ENCODE measurements around the gene OR4F6. TPM values are rescaled to one million over a fixed set of nuclear protein-coding genes. Genes with fewer than 3 reads are reported as not detected.

Gene OR4F6
- total RNA-seq, 1 experiment from 2014 or later, result not detected

GRCh38 chr15:101795455-101795854 is 7.9 kb upstream of the OR4F6 start:
- peaks cover 0 to 4% of the 10 kb centered on the region in 2 experiments; a peak in 1 of 4 replicates for H3K4me1 Mint-ChIP-seq

More at GRCh38 chr15:101795455-101795854, 7.9 kb upstream of the OR4F6 start:
- no peaks in the 10 kb centered on the region for H3K23me2 ChIP-seq (ENCODE audit: insufficient read length, low read depth, low read length, poor library complexity, severe bottlenecking)
- H3K27ac Mint-ChIP-seq, result no peak overlapping the region
- H3T11ph ChIP-seq (ENCODE audit: low read length), result no peak overlapping the region
- H2BK5ac ChIP-seq (ENCODE audit: insufficient read length, low read length), result no peak overlapping the region
- no peaks in the 10 kb centered on the region for H3K79me1 ChIP-seq (ENCODE audit: insufficient read depth, low read depth, low read length, poor library complexity, severe bottlenecking)
- TF ChIP-seq CTCF (conservative IDR thresholded peaks at IDR 0.05), result no peak
- no peaks in the 10 kb centered on the region for H3K79me2 ChIP-seq (ENCODE audit: insufficient read depth, low read length)
- H4K91ac ChIP-seq (ENCODE audit: insufficient read length, low read depth, low read length), result no peak overlapping the region
- DNase-seq, result no peak
- no peaks in the 10 kb centered on the region for H3K27me3 ChIP-seq (ENCODE audit: insufficient read depth, low read length)
- no peaks in the 10 kb centered on the region for H3K36me3 Mint-ChIP-seq (ENCODE audit: insufficient read depth in 1 of 3, low read depth in 3 of 3)
- no peak overlapping the region for H3K9ac ChIP-seq (ENCODE audit: extremely low read depth, insufficient read length, low read length)
- no peak overlapping the region for H2BK15ac ChIP-seq (ENCODE audit: low read depth, low read length)
- no peaks in the 10 kb centered on the region; the same call in 1 of the 2 replicates for H3K4me1 ChIP-seq (ENCODE audit: insufficient read depth, low read length)
- no peak overlapping the region for H3K4me2 ChIP-seq (ENCODE audit: insufficient read depth, insufficient read length, low read length)
- no peak overlapping the region for H2BK120ac ChIP-seq (ENCODE audit: low read depth, low read length, poor library complexity, severe bottlenecking)
- no peak overlapping the region for H3K4me3 Mint-ChIP-seq
- no peaks in the 10 kb centered on the region for H4K20me1 ChIP-seq (ENCODE audit: control insufficient read depth, insufficient read depth, insufficient read length)
- H4K5ac ChIP-seq (ENCODE audit: insufficient read length, low read depth, low read length), result no peak overlapping the region
- H3K4ac ChIP-seq (ENCODE audit: low read depth, low read length), result no peak overlapping the region
- peaks cover 13% of the 10 kb centered on the region for H3K27me3 Mint-ChIP-seq (ENCODE audit: low read depth)
- H3K9me3 Mint-ChIP-seq, result no peaks in the 10 kb centered on the region
- no peak overlapping the region for H3K56ac ChIP-seq (ENCODE audit: insufficient read length, low read depth, low read length)
- H2BK12ac ChIP-seq (ENCODE audit: insufficient read length, low read depth, low read length), result no peak overlapping the region
- no peak overlapping the region for H3K14ac ChIP-seq (ENCODE audit: insufficient read depth, low read length)
- no peak overlapping the region for H3K27ac ChIP-seq (ENCODE audit: insufficient read length, low read depth, low read length)
- no peak overlapping the region for H2AK5ac ChIP-seq (ENCODE audit: insufficient read length, low read length)
- WGBS (ENCODE audit: extremely low coverage, insufficient read length, low lambda C conversion rate), result no CpG with 5 or more reads among the region's 1 CpG
- H3K23ac ChIP-seq (ENCODE audit: insufficient read length, low read depth, low read length), result no peak overlapping the region
- no peak overlapping the region for H2AFZ ChIP-seq (ENCODE audit: low read length)
- H3K18ac ChIP-seq (ENCODE audit: insufficient read length, low read depth, low read length), result no peak overlapping the region
- H4K8ac ChIP-seq (replicated peaks; ENCODE audit: insufficient read length, low read depth, low read length), result no peak overlapping the region
- no peaks in the 10 kb centered on the region for H3K9me3 ChIP-seq (ENCODE audit: control insufficient read depth, low read depth, low read length)
- H2BK20ac ChIP-seq (ENCODE audit: low read depth, low read length, poor library complexity, severe bottlenecking), result no peak overlapping the region
